ENCODE data around the gene MBOAT7. TPM values are rescaled to one million over a fixed set of nuclear protein-coding genes. Genes with fewer than 3 reads are reported as not detected.

MBOAT7 gene
- total and polyA plus RNA-seq, 2 experiments from 2014 or later, result 109 to 133 TPM

DNA sequence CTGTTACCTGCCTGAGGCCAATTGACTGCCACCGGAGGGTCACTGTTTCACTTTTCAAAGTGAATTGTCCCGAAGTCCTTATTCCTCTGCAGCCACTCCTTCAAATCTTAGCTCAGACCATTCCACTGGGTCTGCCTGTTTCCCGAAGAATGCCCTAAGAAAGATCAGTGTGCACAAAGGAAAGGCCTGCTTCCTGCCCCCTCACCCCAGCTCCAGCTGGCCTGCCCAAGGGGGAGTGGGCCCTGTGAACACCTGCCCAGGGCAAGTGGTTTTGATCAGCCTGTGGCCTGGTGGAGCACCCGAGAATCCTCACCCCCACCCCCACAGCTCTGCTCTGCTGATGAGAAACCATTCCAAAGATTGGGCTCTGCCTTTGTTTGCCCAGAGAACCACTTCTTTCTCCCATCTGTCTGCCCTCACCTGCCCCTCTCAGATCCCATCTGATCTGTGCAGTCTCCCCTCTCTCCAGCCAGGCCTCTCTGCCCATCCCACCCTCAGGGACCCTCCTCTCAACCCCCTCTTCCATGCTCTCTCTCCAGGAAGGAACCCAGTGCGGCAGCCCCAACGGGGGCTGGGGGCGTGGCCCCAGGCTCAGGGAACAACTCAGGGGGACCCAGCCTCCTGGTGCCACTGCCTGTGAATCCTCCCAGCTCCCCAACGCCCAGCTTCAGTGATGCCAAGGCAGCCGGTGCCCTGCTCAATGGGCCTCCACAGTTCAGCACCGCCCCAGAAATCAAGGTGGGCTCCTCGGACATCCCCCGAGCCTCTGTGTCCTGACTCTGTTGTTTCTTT lies 40.2 kb downstream of the MBOAT7 start:
- DNase-seq, result no peak
- Histone ChIP-seq H4K20me1 (ENCODE audit: insufficient read depth) (no peaks in the 10 kb centered on the region), H3K9me3 (ENCODE audit: low read depth) (no peaks in the 10 kb centered on the region), H3K9ac (no peak overlapping the region), H3K4me1 (ENCODE audit: insufficient read depth) (peaks cover 3% of the 10 kb centered on the region), H3K27me3 (replicated peaks; ENCODE audit: insufficient read depth) (no peaks in the 10 kb centered on the region), H3K36me3 (ENCODE audit: low read depth) (peaks cover 11% of the 10 kb centered on the region), H3K27ac (no peak overlapping the region), H2AFZ (no peak overlapping the region), H3K79me2 (ENCODE audit: insufficient read depth) (peaks cover 10% of the 10 kb centered on the region; the same call in 1 of the 2 replicates), H3K4me2 (ENCODE audit: unreplicated experiment) (no peak overlapping the region), H3K9me2 (ENCODE audit: insufficient read depth) (no peaks in the 10 kb centered on the region), H3K4me3 (no peak overlapping the region), H3F3A (ENCODE audit: insufficient read depth) (peaks cover 10% of the 10 kb centered on the region)
- WGBS, 2 experiments (ENCODE audit: low coverage in 1 of 2, low lambda C conversion rate in 2 of 2, missing lambda C conversion rate in 2 of 2), result 73 to 74% methylated on average over 12 of the region's 12 CpGs
- in situ Hi-C loops (cut with MboI), result no loop called here
- TF ChIP-seq EZH2 (IDR thresholded peaks at IDR 0.05; ENCODE audit: insufficient read depth, poor library complexity, severe bottlenecking) (no peak), EZH2phosphoT487 (IDR thresholded peaks at IDR 0.05; ENCODE audit: insufficient read depth, low read depth) (no peak)

- Histone ChIP-seq H3K36me3 (ENCODE audit: low read depth) (peaks cover 17% of the 10 kb centered on the region), H3K9ac (no peak overlapping the region), H3F3A (ENCODE audit: insufficient read depth) (no peaks in the 10 kb centered on the region; the same call in 1 of the 2 replicates), H3K4me1 (ENCODE audit: insufficient read depth) (no peaks in the 10 kb centered on the region), H2AFZ (no peak overlapping the region), H3K79me2 (ENCODE audit: insufficient read depth) (peaks cover 20% of the 10 kb centered on the region), H4K20me1 (ENCODE audit: insufficient read depth) (no peaks in the 10 kb centered on the region), H3K4me3 (no peak overlapping the region), H3K9me3 (ENCODE audit: low read depth) (no peaks in the 10 kb centered on the region), H3K4me2 (ENCODE audit: unreplicated experiment) (no peak overlapping the region), H3K9me2 (ENCODE audit: insufficient read depth) (no peaks in the 10 kb centered on the region), H3K27ac (no peak overlapping the region), H3K27me3 (replicated peaks; ENCODE audit: insufficient read depth) (no peaks in the 10 kb centered on the region)
- in situ Hi-C loops (cut with MboI), result no loop called here
- DNase-seq, result no peak
- WGBS, 2 experiments (ENCODE audit: low coverage in 1 of 2, low lambda C conversion rate in 2 of 2, missing lambda C conversion rate in 2 of 2), result 75 to 83% methylated on average over 12 to 19 of the region's 19 CpGs
- TF ChIP-seq EZH2 (IDR thresholded peaks at IDR 0.05; ENCODE audit: insufficient read depth, poor library complexity, severe bottlenecking), result no peak
- no peak for TF ChIP-seq EZH2phosphoT487 (IDR thresholded peaks at IDR 0.05; ENCODE audit: insufficient read depth, low read depth)
Observed at GRCh38 chr19:54148158-54148557, 41.2 kb downstream of the MBOAT7 start.

DNA sequence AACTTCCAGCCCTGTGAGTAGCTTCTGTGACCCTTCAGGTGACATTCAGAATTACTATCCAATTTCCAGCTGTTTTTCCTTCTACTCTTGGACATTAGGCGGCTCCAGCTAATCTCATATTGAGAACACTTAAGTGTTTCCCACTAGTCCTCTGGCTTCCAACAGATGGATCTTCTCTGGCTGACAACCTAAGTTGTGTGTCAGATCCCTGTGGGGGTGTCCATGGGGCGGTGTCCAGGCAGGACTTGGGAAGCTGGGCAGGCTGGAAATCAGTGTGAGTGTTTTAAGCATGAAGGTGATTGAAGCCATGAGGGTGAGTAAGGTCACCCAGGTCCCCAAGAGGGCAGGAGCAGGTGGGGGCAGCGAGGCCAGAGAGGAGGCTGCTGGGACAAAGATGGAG lies 41.7 kb downstream of the MBOAT7 start:
- Histone ChIP-seq H3K9me3 (ENCODE audit: low read depth) (no peaks in the 10 kb centered on the region), H3K4me1 (ENCODE audit: insufficient read depth) (peaks cover under 1% of the 10 kb centered on the region; the same call in 1 of the 2 replicates), H3K79me2 (ENCODE audit: insufficient read depth) (peaks cover 25% of the 10 kb centered on the region), H3K27ac (no peak overlapping the region), H3K9me2 (ENCODE audit: insufficient read depth) (no peaks in the 10 kb centered on the region), H3K4me3 (no peak overlapping the region), H3K4me2 (ENCODE audit: unreplicated experiment) (no peak overlapping the region), H3K36me3 (ENCODE audit: low read depth) (peaks cover 19% of the 10 kb centered on the region), H3F3A (ENCODE audit: insufficient read depth) (no peaks in the 10 kb centered on the region), H2AFZ (no peak overlapping the region), H4K20me1 (ENCODE audit: insufficient read depth) (no peaks in the 10 kb centered on the region), H3K9ac (no peak overlapping the region), H3K27me3 (replicated peaks; ENCODE audit: insufficient read depth) (no peaks in the 10 kb centered on the region)
- DNase-seq, result no peak
- in situ Hi-C loops (cut with MboI), result no loop called here
- no peak for TF ChIP-seq EZH2phosphoT487 (IDR thresholded peaks at IDR 0.05; ENCODE audit: insufficient read depth, low read depth)
- TF ChIP-seq EZH2 (IDR thresholded peaks at IDR 0.05; ENCODE audit: insufficient read depth, poor library complexity, severe bottlenecking), result no peak
- 94 to 98% methylated on average over 3 of the region's 3 CpGs for WGBS, 2 experiments (ENCODE audit: low coverage in 1 of 2, low lambda C conversion rate in 2 of 2, missing lambda C conversion rate in 2 of 2)

DNA sequence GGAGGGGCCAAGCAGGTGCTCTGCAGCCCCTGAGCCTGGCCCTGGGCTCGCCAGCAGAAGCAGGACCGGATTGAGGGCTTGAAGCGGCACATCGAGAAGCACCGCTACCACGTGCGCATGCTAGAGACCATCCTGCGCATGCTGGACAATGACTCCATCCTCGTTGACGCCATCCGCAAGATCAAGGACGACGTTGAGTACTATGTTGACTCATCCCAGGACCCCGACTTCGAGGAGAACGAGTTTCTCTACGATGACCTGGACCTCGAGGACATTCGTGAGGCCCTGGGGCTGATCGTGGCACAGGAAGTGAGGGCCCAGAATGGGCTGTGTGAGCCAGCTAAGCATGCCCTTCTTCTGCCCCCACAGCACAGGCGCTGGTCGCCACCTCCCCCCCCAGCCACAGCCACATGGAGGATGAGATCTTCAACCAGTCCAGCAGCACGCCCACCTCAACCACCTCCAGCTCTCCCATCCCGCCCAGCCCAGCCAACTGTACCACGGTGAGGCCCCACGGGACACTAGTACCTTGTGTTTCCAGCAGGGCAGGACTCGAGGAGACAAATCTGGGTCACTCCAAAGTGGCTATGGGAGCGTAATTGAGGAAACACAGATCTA lies 43.7 kb downstream of the MBOAT7 start:
- Histone ChIP-seq H4K20me1 (ENCODE audit: insufficient read depth) (no peaks in the 10 kb centered on the region; the same call in 1 of the 2 replicates), H3K27ac (no peak overlapping the region), H3K79me2 (ENCODE audit: insufficient read depth) (peaks cover 45% of the 10 kb centered on the region), H3K27me3 (replicated peaks; ENCODE audit: insufficient read depth) (no peaks in the 10 kb centered on the region), H3F3A (ENCODE audit: insufficient read depth) (peaks cover 2% of the 10 kb centered on the region; the same call in 1 of the 2 replicates), H3K9ac (no peak overlapping the region), H3K4me2 (ENCODE audit: unreplicated experiment) (no peak overlapping the region), H3K9me2 (ENCODE audit: insufficient read depth) (no peaks in the 10 kb centered on the region), H3K4me3 (no peak overlapping the region), H3K4me1 (ENCODE audit: insufficient read depth) (peaks cover 16% of the 10 kb centered on the region), H3K9me3 (ENCODE audit: low read depth) (no peaks in the 10 kb centered on the region), H2AFZ (no peak overlapping the region), H3K36me3 (ENCODE audit: low read depth) (peaks cover 20% of the 10 kb centered on the region)
- 92% methylated on average over 27 to 28 of the region's 28 CpGs for WGBS, 2 experiments (ENCODE audit: low coverage in 1 of 2, low lambda C conversion rate in 2 of 2, missing lambda C conversion rate in 2 of 2)
- in situ Hi-C loops (cut with MboI), result no loop called here
- TF ChIP-seq EZH2phosphoT487 (IDR thresholded peaks at IDR 0.05; ENCODE audit: insufficient read depth, low read depth) (no peak), EZH2 (IDR thresholded peaks at IDR 0.05; ENCODE audit: insufficient read depth, poor library complexity, severe bottlenecking) (no peak)
- DNase-seq, result no peak

Data from GM23248 (cell line).